GM19239 (cell line): ENCODE data around the gene LRRC18.

Experiments used
- DNase-seq: peaks from one replicate; pipeline ENCODE4 v3.0.0; 2011; ENCODE audit warnings: low spot score; ENCODE audit not compliant: insufficient read length
- FAIRE-seq: peaks from 2 replicates; lab custom pipeline; 2011; peaks lifted over from hg19 to GRCh38; lab: Jason Lieb, UNC

LRRC18 gene

GRCh38 chr10:48939790-48940325 is at the start of gene LRRC18:
LRRC18 (minus strand) TSS chr10:48939840; CDS start chr10:48914155, 25,685 bp downstream.
- DNase-seq = no peak
- FAIRE-seq = no peak

GRCh38 chr10:48985621-48986158 is 46.0 kb upstream of the LRRC18 start:
- DNase-seq (no peak), FAIRE-seq (no peak)

- no peak for DNase-seq
- no peak for FAIRE-seq
These were observed 44.2 kb upstream of the LRRC18 start for GRCh38 chr10:48983648-48984351.

GRCh38 chr10:48982584-48982983 is 42.9 kb upstream of the LRRC18 start:
- FAIRE-seq (no peak), DNase-seq (no peak)

- DNase-seq (peak; percentile 68), FAIRE-seq (peak; percentile 59)
These were observed 41.8 kb upstream of the LRRC18 start for GRCh38 chr10:48981310-48981907.

- FAIRE-seq (no peak), DNase-seq (no peak)
These were observed 38.7 kb upstream of the LRRC18 start for GRCh38 chr10:48978318-48978717.

GRCh38 chr10:48976196-48976595 is 36.6 kb upstream of the LRRC18 start:
- FAIRE-seq (peak; percentile 18), DNase-seq (no peak)

GRCh38 chr10:48974510-48975156 is 35.0 kb upstream of the LRRC18 start:
- FAIRE-seq (no peak), DNase-seq (no peak)

- FAIRE-seq = peak; percentile 21
These were observed 33.4 kb upstream of the LRRC18 start for GRCh38 chr10:48973065-48973464.

GRCh38 chr10:48970654-48971053 is 31.0 kb upstream of the LRRC18 start:
- DNase-seq = no peak
- FAIRE-seq = no peak

More at GRCh38 chr10:48973065-48973464, 33.4 kb upstream of the LRRC18 start:
- no peak for DNase-seq

GRCh38 chr10:48970046-48970445 is 30.4 kb upstream of the LRRC18 start:
- FAIRE-seq (no peak), DNase-seq (no peak)

- no peak for FAIRE-seq
- no peak for DNase-seq
These were observed 28.4 kb upstream of the LRRC18 start for GRCh38 chr10:48968036-48968435.

GRCh38 chr10:48965460-48965859 is 25.8 kb upstream of the LRRC18 start:
- no peak for FAIRE-seq
- no peak for DNase-seq

- FAIRE-seq (no peak), DNase-seq (no peak)
These were observed 24.4 kb upstream of the LRRC18 start for GRCh38 chr10:48964038-48964437.

GRCh38 chr10:48958598-48959190 is 19.1 kb upstream of the LRRC18 start:
- DNase-seq (no peak), FAIRE-seq (no peak)

GRCh38 chr10:48957361-48958151 is 17.9 kb upstream of the LRRC18 start:
- DNase-seq (no peak), FAIRE-seq (no peak)

GRCh38 chr10:48951707-48952106 is 12.1 kb upstream of the LRRC18 start:
- no peak for FAIRE-seq
- no peak for DNase-seq

GRCh38 chr10:48948470-48949037 is 8.9 kb upstream of the LRRC18 start:
- no peak for DNase-seq
- FAIRE-seq = no peak

GRCh38 chr10:48947690-48948469 is 8.2 kb upstream of the LRRC18 start:
- FAIRE-seq (no peak), DNase-seq (no peak)
